Prostate gland (tissue), 2 donors: Measurements from ENCODE around the gene LOX.

Experiments used
- CTCF ChIP-seq, 4 experiments: fragments of 200-600 bp in 2 of 4; fragments of 450-650 bp in 2 of 4; sonication (generic) in 2 of 4; IDR thresholded peaks; 1 replicate in 3 of 4; 2 replicates in 1 of 4; pipeline ENCODE4 v1.5.1; 2016 to 2019; ENCODE audit warnings: antibody characterized with exemption in 4 of 4, mild to moderate bottlenecking in 2 of 4, moderate library complexity in 2 of 4
- POLR2A ChIP-seq: fragments of 450-650 bp; IDR thresholded peaks from one replicate; pipeline ENCODE4 v1.6.1; 2016; ENCODE audit warnings: antibody characterized with exemption, mild to moderate bottlenecking

- no peak for TF ChIP-seq CTCF (IDR thresholded peaks at IDR 0.05)
- no peak for TF ChIP-seq POLR2A
These were observed 13.1 kb downstream of the LOX start for GRCh38 chr5:122064992-122065391.
